ENCODE results near the gene IQGAP2.

The IQGAP2 gene

DNA sequence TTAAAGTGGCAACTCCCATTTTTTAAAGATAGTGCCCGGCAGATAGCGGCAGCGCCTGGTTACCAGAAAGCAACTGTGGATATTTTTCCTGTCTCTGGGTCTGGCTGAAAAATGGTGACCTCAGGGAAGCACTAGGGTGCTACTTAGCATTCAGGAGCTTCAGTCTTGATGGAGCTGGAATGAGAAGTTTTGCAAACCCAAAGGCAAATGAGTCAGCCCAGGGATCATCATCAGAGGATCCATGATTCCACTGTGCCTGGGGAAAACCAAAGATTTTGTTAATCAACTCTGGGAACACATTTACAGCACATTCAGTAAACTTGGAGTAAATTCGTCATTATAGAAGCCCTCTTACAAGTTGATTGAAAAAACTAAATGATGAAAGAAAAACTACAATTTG is 339.5 kb downstream of the IQGAP2 start:
- Histone ChIP-seq H3K4me2 (ENCODE audit: low read depth, low read length, poor library complexity, severe bottlenecking) (no peak overlapping the region), H3K36me3 (ENCODE audit: insufficient read depth, low read length) (no peaks in the 10 kb centered on the region), H3K4me3 (ENCODE audit: low read length, poor library complexity, severe bottlenecking) (no peak overlapping the region), H3K9me2 (replicated peaks; ENCODE audit: low read depth, low read length) (no peaks in the 10 kb centered on the region), H3K9me3 (ENCODE audit: insufficient read depth, low read depth, low read length) (no peaks in the 10 kb centered on the region), H3K9ac (ENCODE audit: low read depth, low read length, poor library complexity, severe bottlenecking) (no peak overlapping the region), H2AFZ (ENCODE audit: low read length) (no peak overlapping the region), H3K27me3 (ENCODE audit: insufficient read depth, low read length, poor library complexity, severe bottlenecking) (no peaks in the 10 kb centered on the region), H3F3A (ENCODE audit: low read depth) (no peaks in the 10 kb centered on the region), H3K79me2 (ENCODE audit: insufficient read depth, low read length) (no peaks in the 10 kb centered on the region), H3K4me1 (ENCODE audit: insufficient read depth, low read length, poor library complexity, severe bottlenecking) (peaks cover 20% of the 10 kb centered on the region), H4K20me1 (ENCODE audit: insufficient read depth, low read length, poor library complexity, severe bottlenecking) (no peaks in the 10 kb centered on the region)
- TF ChIP-seq EZH2phosphoT487 (IDR thresholded peaks at IDR 0.05; ENCODE audit: borderline replicate concordance) = no peak
- no peak for TF ChIP-seq CTCF (conservative IDR thresholded peaks at IDR 0.05; ENCODE audit: low read length)

DNA sequence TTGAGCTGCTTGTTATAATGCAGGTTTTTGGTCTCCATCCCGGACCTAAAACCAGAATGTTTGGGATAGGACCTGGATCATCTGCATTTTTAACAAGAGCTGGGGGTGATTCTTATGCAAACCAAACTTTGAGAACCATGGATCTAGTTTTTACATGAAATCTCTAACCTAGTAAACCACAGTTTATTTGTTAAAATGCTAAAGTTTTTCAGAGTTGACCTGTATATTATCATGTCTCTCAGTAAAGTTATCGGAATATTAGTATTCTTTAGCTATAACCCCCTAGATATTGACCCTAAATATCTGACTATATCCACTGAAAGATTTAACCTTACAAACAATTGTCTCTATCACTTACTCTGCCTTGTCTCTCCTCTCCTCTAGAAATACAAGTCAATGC is 341.5 kb downstream of the IQGAP2 start:
- Histone ChIP-seq H3K36me3 (ENCODE audit: insufficient read depth, low read length) (no peaks in the 10 kb centered on the region), H3K27me3 (ENCODE audit: insufficient read depth, low read length, poor library complexity, severe bottlenecking) (no peaks in the 10 kb centered on the region), H3K4me2 (ENCODE audit: low read depth, low read length, poor library complexity, severe bottlenecking) (no peak overlapping the region), H3F3A (ENCODE audit: low read depth) (no peaks in the 10 kb centered on the region), H3K9me3 (ENCODE audit: insufficient read depth, low read depth, low read length) (no peaks in the 10 kb centered on the region), H3K4me3 (ENCODE audit: low read length, poor library complexity, severe bottlenecking) (no peak overlapping the region), H3K4me1 (ENCODE audit: insufficient read depth, low read length, poor library complexity, severe bottlenecking) (peaks cover 3% of the 10 kb centered on the region), H3K79me2 (ENCODE audit: insufficient read depth, low read length) (no peaks in the 10 kb centered on the region), H2AFZ (ENCODE audit: low read length) (no peak overlapping the region), H4K20me1 (ENCODE audit: insufficient read depth, low read length, poor library complexity, severe bottlenecking) (no peaks in the 10 kb centered on the region), H3K9ac (ENCODE audit: low read depth, low read length, poor library complexity, severe bottlenecking) (no peak overlapping the region), H3K9me2 (replicated peaks; ENCODE audit: low read depth, low read length) (no peaks in the 10 kb centered on the region)
- TF ChIP-seq EZH2phosphoT487 (IDR thresholded peaks at IDR 0.05; ENCODE audit: borderline replicate concordance) (no peak), CTCF (conservative IDR thresholded peaks at IDR 0.05; ENCODE audit: low read length) (no peak)

GRCh38 chr5:76745670-76746069 is 342.6 kb downstream of the IQGAP2 start:
- H3K4me2 ChIP-seq (ENCODE audit: low read depth, low read length, poor library complexity, severe bottlenecking) = no peak overlapping the region
- no peak for TF ChIP-seq EZH2phosphoT487 (IDR thresholded peaks at IDR 0.05; ENCODE audit: borderline replicate concordance)
- no peak for TF ChIP-seq CTCF (conservative IDR thresholded peaks at IDR 0.05; ENCODE audit: low read length)
- H3K9me2 ChIP-seq (replicated peaks; ENCODE audit: low read depth, low read length) = no peaks in the 10 kb centered on the region
- H3K36me3 ChIP-seq (ENCODE audit: insufficient read depth, low read length) = no peaks in the 10 kb centered on the region
- no peak overlapping the region for H2AFZ ChIP-seq (ENCODE audit: low read length)
- no peaks in the 10 kb centered on the region for H4K20me1 ChIP-seq (ENCODE audit: insufficient read depth, low read length, poor library complexity, severe bottlenecking)
- no peaks in the 10 kb centered on the region for H3K79me2 ChIP-seq (ENCODE audit: insufficient read depth, low read length)
- no peaks in the 10 kb centered on the region for H3K27me3 ChIP-seq (ENCODE audit: insufficient read depth, low read length, poor library complexity, severe bottlenecking)
- H3K4me1 ChIP-seq (ENCODE audit: insufficient read depth, low read length, poor library complexity, severe bottlenecking) = no peaks in the 10 kb centered on the region
- no peak overlapping the region for H3K4me3 ChIP-seq (ENCODE audit: low read length, poor library complexity, severe bottlenecking)
- no peak overlapping the region for H3K9ac ChIP-seq (ENCODE audit: low read depth, low read length, poor library complexity, severe bottlenecking)
- no peaks in the 10 kb centered on the region for H3F3A ChIP-seq (ENCODE audit: low read depth)
- H3K9me3 ChIP-seq (ENCODE audit: insufficient read depth, low read depth, low read length) = no peaks in the 10 kb centered on the region
